Duodenal mucosa (tissue), 2 donors: Measurements from ENCODE around the gene TEX22.

Source experiments
- H3K27ac ChIP-seq: one replicate; pipeline ENCODE4 v1.7.0; 2013; ENCODE audit warnings: low read depth, low read length
- H3K27me3 ChIP-seq, 2 donors: one replicate each; pipeline ENCODE4 v1.7.0; 2013; ENCODE audit warnings: low read length in 2 of 2, control low read depth in 1 of 2; ENCODE audit not compliant: insufficient read depth in 2 of 2, control insufficient read depth in 1 of 2
- H3K36me3 ChIP-seq, 2 donors: one replicate each; pipeline ENCODE4 v1.7.0; 2013; ENCODE audit warnings: low read length in 2 of 2, control low read depth in 1 of 2; ENCODE audit not compliant: insufficient read depth in 2 of 2, control insufficient read depth in 1 of 2
- H3K4me1 ChIP-seq, 2 donors: one replicate each; pipeline ENCODE4 v1.7.0; 2013; ENCODE audit warnings: low read length in 2 of 2, control low read depth in 1 of 2; ENCODE audit not compliant: insufficient read depth in 2 of 2, control insufficient read depth in 1 of 2
- H3K4me3 ChIP-seq, 2 donors: one replicate each; pipeline ENCODE4 v1.7.0; 2013; ENCODE audit warnings: low read length in 2 of 2, low read depth in 1 of 2
- H3K9ac ChIP-seq, 2 donors: one replicate each; pipeline ENCODE4 v1.7.0; 2013; ENCODE audit warnings: low read length in 2 of 2, low read depth in 1 of 2
- H3K9me3 ChIP-seq, 2 donors: one replicate each; pipeline ENCODE4 v1.7.0; 2013; ENCODE audit warnings: low read length in 2 of 2, control low read depth in 1 of 2; ENCODE audit not compliant: control insufficient read depth in 1 of 2

The TEX22 gene

DNA sequence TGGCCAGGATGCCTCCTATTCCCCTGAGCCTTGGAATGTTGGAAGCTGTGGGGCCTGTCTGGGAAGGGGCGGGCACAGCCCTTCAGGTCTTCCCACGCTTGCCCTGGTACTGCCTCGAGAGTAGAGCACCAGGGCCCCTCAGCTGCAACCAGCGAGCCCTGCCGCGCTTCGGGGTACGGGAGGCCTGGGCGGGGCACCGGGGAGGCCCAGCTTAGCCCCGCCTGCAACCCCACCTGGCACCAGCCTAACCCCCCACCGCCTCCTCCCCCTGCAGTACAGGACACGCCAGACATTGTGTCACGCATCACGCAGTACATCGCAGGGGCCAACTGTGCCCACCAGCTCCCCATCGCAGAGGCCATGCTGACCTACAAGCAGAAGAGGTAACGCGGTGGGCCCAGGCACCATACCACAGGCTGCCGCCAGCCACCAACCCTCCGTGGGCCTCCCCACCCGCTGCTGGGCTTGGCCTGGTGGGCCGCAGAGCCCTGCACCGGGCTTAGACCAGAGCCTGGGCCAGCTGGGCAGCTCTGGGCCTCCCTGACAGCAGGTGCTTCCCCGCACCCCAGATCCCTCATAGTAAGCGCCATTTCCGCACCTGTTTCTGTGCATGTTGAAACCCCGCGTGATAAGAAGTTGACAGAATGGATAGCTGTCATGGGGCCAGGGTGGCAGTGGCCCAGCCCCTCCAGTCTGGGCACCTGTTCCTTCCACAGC, 13.6 kb upstream of the TEX22 start:
- Histone ChIP-seq H3K27ac (no peak overlapping the region), H3K4me3 (no peak overlapping the region), H3K4me1 (no peaks in the 10 kb centered on the region), H3K36me3 (peaks cover 0 to 32% of the 10 kb centered on the region in 2 donors), H3K9me3 (no peaks in the 10 kb centered on the region), H3K27me3 (no peaks in the 10 kb centered on the region), H3K9ac (no peak overlapping the region)

DNA sequence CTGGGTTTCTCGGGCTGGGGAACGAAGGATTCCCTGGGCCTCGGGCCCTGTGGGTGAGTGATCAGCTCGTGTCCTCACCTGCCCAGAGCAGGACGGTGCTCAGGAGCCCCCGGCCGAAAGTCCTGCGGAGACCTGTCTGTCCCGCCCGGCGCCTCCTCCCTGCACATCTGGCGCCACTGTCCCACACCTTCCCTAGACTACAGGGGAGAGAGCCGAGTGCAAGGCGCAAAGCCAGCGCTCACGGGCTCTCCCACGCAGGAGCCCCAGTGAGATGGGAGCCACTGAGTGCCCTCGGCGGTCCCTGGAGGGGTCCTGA, 13.1 kb upstream of the TEX22 start:
- no peak overlapping the region for H3K27ac ChIP-seq
- H3K27me3 ChIP-seq = no peaks in the 10 kb centered on the region
- no peak overlapping the region for H3K9ac ChIP-seq
- H3K9me3 ChIP-seq = no peaks in the 10 kb centered on the region
- H3K4me1 ChIP-seq = no peaks in the 10 kb centered on the region
- no peak overlapping the region for H3K4me3 ChIP-seq
- H3K36me3 ChIP-seq = peaks cover 0 to 32% of the 10 kb centered on the region in 2 donors

DNA sequence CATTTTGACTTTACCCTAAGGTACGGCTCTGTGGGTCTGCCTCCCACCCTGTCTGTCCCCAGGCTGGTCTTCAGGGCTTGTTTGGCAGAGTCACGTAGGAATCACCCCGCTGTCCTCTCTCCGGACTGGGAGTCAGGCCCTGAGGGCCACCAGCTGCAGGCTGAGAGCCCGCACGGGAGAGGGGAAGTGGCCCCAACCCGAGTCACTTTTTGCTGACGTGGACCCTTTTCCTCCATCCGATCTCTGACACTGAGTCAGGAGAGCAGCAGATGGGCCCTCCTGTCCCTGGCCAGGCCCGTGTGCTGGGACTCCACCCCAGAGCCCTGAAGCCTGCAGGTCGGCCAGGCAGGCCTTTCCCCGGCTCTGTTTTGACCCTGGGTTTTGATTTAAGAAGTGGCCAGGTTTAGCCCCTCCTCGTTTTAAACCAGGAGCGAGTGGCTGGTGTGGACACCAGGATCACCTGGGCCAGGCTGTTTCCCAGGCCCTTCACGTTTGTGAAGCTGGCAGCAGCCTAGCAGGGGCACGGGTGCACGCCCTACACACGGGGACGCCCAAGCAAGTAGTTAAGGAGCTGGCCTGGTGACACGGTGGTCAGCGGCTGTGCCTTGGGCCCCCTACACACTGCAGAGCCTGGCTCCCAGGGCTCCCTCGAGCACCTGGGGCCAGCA, 12.5 kb upstream of the TEX22 start:
- Histone ChIP-seq H3K9me3 (no peaks in the 10 kb centered on the region), H3K36me3 (peaks cover 0 to 32% of the 10 kb centered on the region in 2 donors), H3K27me3 (no peaks in the 10 kb centered on the region), H3K27ac (no peak overlapping the region), H3K4me1 (no peaks in the 10 kb centered on the region), H3K4me3 (no peak overlapping the region), H3K9ac (no peak overlapping the region)

DNA sequence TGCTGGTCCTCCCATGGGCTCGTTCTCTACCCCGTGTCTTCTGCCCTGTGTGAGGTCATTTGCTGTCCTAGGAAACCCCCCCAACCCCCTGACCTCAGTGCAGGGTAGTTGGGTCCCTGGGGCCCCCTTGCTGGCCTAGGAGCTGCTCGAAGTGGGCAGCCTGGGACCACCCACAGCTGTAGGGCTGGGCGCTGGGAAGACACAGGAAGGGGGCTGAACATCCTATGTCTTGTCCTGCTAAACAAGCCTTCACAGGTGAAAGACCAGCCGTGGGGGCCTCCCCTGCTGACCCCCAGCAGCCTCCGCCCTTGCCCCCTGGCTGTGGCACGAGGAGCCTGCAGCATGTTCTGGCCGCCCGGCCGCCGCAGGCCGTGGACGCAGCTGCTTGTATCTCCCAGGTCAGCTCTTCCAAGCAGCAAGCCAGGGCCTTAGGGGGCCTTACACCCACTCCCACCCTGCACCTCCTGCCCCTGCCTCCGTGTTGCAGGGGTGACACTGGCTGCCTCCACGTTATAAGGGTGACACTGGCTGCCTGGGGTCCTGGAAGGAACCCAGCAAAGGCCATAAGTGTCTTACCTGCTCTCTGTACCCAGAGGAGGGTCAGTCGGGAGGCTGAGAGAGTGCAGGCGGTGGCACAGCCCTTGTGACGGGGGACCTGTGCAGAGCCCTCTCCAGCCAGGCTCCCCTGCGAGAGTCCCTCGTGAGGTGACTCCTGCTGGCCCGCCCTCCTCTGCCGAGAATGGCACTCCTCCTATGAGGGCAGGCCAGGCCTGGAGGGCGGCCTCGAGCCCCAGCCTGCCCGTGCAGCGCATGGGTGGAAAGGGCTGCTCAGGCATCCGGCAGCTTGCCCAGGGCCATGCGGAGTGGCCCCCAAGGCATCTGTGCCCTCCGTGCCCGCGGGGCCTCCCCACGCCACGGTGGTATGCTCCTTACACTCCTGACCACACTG, 11.5 kb upstream of the TEX22 start:
- Histone ChIP-seq H3K9me3 (no peaks in the 10 kb centered on the region), H3K4me1 (no peaks in the 10 kb centered on the region), H3K27ac (no peak overlapping the region), H3K4me3 (no peak overlapping the region), H3K9ac (no peak overlapping the region), H3K36me3 (peaks cover 0 to 28% of the 10 kb centered on the region in 2 donors), H3K27me3 (no peaks in the 10 kb centered on the region)

DNA sequence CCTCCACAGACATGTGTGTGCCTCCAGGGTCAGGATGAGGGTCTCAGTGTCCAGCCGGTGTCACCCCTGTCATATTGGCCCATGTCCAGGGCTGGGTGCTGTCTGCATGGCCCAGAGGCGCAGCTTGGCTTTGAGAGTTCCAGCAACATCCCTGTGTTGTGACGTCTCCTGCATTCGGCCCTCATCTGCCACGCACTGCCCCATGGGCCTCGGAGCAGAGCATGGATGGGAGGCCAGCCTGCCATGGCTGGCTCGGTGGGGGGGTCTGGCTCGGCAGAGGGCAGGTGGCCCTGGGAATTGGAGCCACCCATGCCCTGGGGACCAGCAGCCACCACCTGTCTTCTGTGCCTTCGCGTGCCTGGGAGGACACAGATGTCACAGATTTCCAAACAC, 10.8 kb upstream of the TEX22 start:
- no peaks in the 10 kb centered on the region for H3K9me3 ChIP-seq
- H3K27ac ChIP-seq = no peak overlapping the region
- no peak overlapping the region for H3K4me3 ChIP-seq
- no peaks in the 10 kb centered on the region for H3K4me1 ChIP-seq
- no peaks in the 10 kb centered on the region for H3K27me3 ChIP-seq
- H3K36me3 ChIP-seq = peaks cover 0 to 24% of the 10 kb centered on the region in 2 donors
- no peak overlapping the region for H3K9ac ChIP-seq

DNA sequence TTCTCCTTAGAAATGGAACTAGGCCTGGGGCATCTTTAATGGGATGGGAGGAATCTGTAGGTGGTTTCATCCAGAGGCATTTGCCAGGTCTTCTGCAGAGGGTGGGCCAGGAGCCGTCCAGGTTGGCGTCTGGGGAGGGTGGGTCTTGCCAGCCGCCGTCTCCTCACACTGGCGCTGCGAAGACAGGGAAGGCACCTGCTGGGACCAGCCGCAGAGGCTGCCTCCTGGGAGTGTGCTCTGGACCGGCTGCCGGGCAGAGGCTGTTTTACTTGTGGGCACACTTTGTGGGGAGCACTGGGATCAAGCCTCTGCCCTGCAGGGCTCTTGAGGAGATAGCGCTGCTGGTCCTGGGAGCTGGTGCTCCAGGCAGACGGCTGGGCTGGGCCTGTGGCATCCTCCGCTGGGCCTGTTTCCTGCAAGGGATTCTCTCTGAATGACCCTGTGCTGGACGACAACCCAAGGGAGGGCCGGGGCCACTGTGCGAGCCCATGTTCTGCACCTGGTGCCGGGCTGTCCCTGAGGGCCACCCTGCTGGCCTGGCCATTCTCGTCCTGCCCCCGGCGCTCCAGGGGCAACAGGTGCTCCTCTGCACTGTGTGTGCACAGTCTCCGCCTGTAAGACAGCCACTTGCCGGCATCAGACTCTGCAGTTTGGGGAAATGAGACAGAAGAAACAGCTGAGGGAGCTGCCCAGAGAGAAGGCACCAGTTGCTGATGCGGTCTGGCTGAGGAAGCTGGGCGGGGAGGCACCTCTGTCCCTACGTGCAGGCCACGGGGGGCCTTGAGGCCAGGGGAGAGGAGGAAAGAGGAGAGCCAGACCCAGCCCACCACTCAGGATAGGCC, 10.0 kb upstream of the TEX22 start:
- H3K27ac ChIP-seq = no peak overlapping the region
- H3K27me3 ChIP-seq = no peaks in the 10 kb centered on the region
- H3K36me3 ChIP-seq = peaks cover 0 to 20% of the 10 kb centered on the region in 2 donors
- H3K9ac ChIP-seq = no peak overlapping the region
- no peaks in the 10 kb centered on the region for H3K4me1 ChIP-seq
- no peaks in the 10 kb centered on the region for H3K9me3 ChIP-seq
- no peak overlapping the region for H3K4me3 ChIP-seq

DNA sequence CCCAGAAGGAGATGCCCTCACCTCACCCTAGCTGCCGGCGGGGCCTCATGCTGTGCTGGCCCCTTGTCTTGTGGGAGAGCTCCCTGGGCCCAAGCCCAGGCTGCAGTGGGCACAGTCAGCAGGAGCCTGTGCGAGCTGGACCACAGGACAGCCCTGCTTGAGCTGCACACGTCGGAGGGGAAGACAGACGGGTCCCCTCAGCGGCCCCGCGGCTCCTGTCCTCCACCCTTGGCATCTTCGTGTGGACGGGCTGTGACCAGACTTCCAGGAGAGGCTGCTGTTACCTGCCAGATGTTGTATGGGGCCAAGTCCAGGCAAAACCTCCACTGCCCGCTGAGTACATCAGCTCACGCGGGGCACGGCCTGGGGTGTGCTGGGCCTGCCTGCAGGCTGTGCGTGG, 9.4 kb upstream of the TEX22 start:
- H3K27ac ChIP-seq = no peak overlapping the region
- H3K4me3 ChIP-seq = no peak overlapping the region
- no peaks in the 10 kb centered on the region for H3K4me1 ChIP-seq
- peaks cover 0 to 14% of the 10 kb centered on the region in 2 donors for H3K36me3 ChIP-seq
- H3K9me3 ChIP-seq = no peaks in the 10 kb centered on the region
- no peak overlapping the region for H3K9ac ChIP-seq
- no peaks in the 10 kb centered on the region for H3K27me3 ChIP-seq

DNA sequence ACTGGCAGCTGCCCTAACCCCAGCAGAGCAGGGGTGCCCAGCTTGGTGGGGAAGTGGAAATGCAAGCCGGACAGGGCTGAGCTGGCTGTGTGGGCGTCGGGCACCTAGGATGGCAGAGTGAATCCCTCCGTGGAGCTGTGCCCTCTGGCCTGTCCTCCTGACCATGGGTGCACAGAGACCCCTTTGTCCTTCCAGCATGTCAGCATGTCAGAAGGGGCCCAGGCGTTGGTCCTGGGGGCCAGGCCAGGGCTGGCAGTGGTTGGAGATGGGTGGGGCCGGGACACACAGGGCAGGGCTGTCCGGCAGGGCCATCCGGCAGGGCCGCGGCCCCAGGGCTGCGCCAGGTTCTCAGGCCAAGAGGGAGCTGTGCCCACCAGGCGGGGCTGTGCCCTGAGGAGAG, 8.8 kb upstream of the TEX22 start:
- Histone ChIP-seq H3K9ac (no peak overlapping the region), H3K27ac (peak overlapping the region; percentile 20), H3K36me3 (peaks cover 0 to 14% of the 10 kb centered on the region in 2 donors)

DNA sequence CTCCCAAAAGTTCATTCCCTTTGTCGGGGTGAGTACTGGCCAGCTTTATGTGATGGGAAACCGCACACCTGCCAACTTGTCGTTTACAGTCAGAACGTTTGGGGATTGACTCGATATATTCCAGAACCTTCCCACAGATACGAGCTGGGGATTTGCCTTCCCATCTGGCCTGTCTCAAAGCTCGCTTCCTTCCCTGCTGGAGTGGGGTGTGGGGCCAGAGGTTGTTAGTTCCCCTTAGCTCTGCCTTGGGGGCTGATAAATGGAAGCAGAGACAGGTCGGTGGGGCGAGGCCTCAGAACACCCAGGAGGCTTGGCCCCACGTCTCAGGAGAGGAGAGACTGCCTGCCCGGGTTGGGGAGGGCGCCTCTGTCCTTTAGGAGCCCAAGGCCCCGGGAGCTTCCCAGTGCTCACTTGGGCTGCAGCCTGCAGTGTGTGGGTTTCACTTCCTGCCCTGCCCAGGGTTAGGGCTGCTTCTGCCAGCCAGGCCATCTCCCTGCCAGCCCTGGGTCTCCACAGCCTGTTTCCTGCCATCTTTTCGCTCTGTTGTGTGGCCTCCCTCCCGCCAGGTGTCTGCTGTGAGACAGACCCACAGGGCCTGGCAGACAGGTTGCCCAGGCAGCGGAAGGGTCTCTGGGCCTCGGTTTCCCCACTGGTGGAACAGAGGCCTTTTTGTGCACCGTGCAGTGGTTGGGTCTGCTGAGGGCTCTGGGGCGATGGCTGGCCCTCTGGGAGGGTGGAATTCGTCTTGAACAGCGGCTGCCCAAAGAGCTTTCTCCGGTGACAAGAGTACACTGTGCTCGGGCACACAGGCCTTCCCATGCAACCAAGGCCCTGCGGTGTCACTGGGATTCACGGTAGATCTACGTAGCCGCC, 8.1 kb upstream of the TEX22 start:
- Histone ChIP-seq H3K9ac (no peak overlapping the region), H3K27me3 (no peaks in the 10 kb centered on the region), H3K4me3 (no peak overlapping the region), H3K27ac (peak overlapping the region; percentile 20), H3K36me3 (peaks cover 0 to 14% of the 10 kb centered on the region in 2 donors), H3K4me1 (no peaks in the 10 kb centered on the region), H3K9me3 (no peaks in the 10 kb centered on the region)

More for the DNA sequence above, 8.8 kb upstream of the TEX22 start:
- no peaks in the 10 kb centered on the region for H3K4me1 ChIP-seq
- no peaks in the 10 kb centered on the region for H3K27me3 ChIP-seq
- H3K9me3 ChIP-seq = no peaks in the 10 kb centered on the region
- no peak overlapping the region for H3K4me3 ChIP-seq
